ENCODE results near the gene LMLN.
"Not testable (repeated sequence)": the region's sequence is repeated elsewhere in the genome, so short reads cannot be mapped to it uniquely, and the experiment has no call there.

DNA sequence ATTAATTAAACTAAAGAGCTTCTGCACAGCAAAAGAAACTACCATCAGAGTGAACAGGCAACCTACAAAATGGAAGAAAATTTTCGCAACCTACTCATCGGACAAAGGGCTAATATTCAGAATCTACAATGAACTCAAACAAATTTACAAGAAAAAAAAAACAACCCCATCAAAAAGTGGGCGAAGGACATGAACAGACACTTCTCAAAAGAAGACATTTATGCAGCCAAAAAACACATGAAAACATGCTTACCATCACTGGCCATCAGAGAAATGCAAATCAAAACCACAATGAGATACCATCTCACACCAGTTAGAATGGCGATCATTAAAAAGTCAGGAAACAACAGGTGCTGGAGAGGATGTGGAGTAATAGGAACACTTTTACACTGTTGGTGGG, 122.2 kb downstream of the LMLN start:
- TF ChIP-seq CTCF (IDR thresholded peaks at IDR 0.05; ENCODE audit: low read depth, low read length); EZH2phosphoT487 (IDR thresholded peaks at IDR 0.05; ENCODE audit: low read depth): not testable (repeated sequence)

Measured in OCI-LY3 (cell line).